ENCODE data around the gene DHX57.
"Not testable (repeated sequence)": the region's sequence is repeated elsewhere in the genome, so short reads cannot be mapped to it uniquely, and the experiment has no call there.

DHX57 gene

GRCh38 chr2:38776531-38776930, 99.2 kb downstream of the DHX57 start:
- no peak overlapping the region for H3K4me3 ChIP-seq
- H3K4me1 ChIP-seq = peaks cover 3% of the 10 kb centered on the region; the same call in 1 of the 2 replicates
- no peaks in the 10 kb centered on the region for H3K27me3 ChIP-seq (ENCODE audit: low read depth)
- no peaks in the 10 kb centered on the region for H3K9me3 ChIP-seq
- peaks cover 5% of the 10 kb centered on the region; the same call in 1 of the 2 replicates for H3K36me3 ChIP-seq (replicated peaks)
- no peak for DNase-seq (ENCODE audit: low spot score in 2 of 2)
- in situ Hi-C loops (cut with MboI; ENCODE audit: low sequenced_read_pairs) = no loop called here

GRCh38 chr2:38775921-38776225, 99.9 kb downstream of the DHX57 start:
- Histone ChIP-seq H3K9me3 (no peaks in the 10 kb centered on the region), H3K4me3 (no peak overlapping the region), H3K36me3 (replicated peaks) (0 out of 2 replicates have a peak, but pooled peaks cover 2% of the 10 kb centered on the region), H3K4me1 (peaks cover 3% of the 10 kb centered on the region; the same call in 1 of the 2 replicates), H3K27me3 (ENCODE audit: low read depth) (no peaks in the 10 kb centered on the region)
- in situ Hi-C loops (cut with MboI; ENCODE audit: low sequenced_read_pairs) = no loop called here
- DNase-seq (ENCODE audit: low spot score in 2 of 2) = no peak

GRCh38 chr2:38775097-38775920, 100.4 kb downstream of the DHX57 start:
- 0 out of 2 replicates have a peak, but pooled peaks cover 2% of the 10 kb centered on the region for H3K36me3 ChIP-seq (replicated peaks)
- no peak overlapping the region for H3K4me3 ChIP-seq
- in situ Hi-C loops (cut with MboI; ENCODE audit: low sequenced_read_pairs) = no loop called here
- H3K4me1 ChIP-seq = peaks cover 3% of the 10 kb centered on the region; the same call in 1 of the 2 replicates
- no peak for DNase-seq (ENCODE audit: low spot score in 2 of 2)
- H3K27me3 ChIP-seq (ENCODE audit: low read depth) = no peaks in the 10 kb centered on the region
- no peaks in the 10 kb centered on the region for H3K9me3 ChIP-seq

- no peaks in the 10 kb centered on the region for H3K27me3 ChIP-seq (ENCODE audit: low read depth)
- no peak overlapping the region for H3K4me3 ChIP-seq
- H3K4me1 ChIP-seq = no peaks in the 10 kb centered on the region
- no peaks in the 10 kb centered on the region for H3K36me3 ChIP-seq (replicated peaks)
- in situ Hi-C loops (cut with MboI; ENCODE audit: low sequenced_read_pairs) = no loop called here
- no peaks in the 10 kb centered on the region for H3K9me3 ChIP-seq
- DNase-seq (ENCODE audit: low spot score in 2 of 2) = no peak
These were observed 104.1 kb downstream of the DHX57 start for GRCh38 chr2:38771632-38772031.

GRCh38 chr2:38765551-38765950, 110.2 kb downstream of the DHX57 start:
- Histone ChIP-seq H3K36me3 (replicated peaks) (no peaks in the 10 kb centered on the region), H3K9me3 (no peaks in the 10 kb centered on the region), H3K27me3 (ENCODE audit: low read depth) (no peaks in the 10 kb centered on the region), H3K4me3 (no peak overlapping the region), H3K4me1 (no peaks in the 10 kb centered on the region)
- in situ Hi-C loops (cut with MboI; ENCODE audit: low sequenced_read_pairs) = no loop called here
- DNase-seq (ENCODE audit: low spot score in 2 of 2) = no peak

- H3K36me3 ChIP-seq (replicated peaks) = no peaks in the 10 kb centered on the region
- H3K4me1 ChIP-seq = no peaks in the 10 kb centered on the region
- no peak overlapping the region for H3K4me3 ChIP-seq
- in situ Hi-C loops (cut with MboI; ENCODE audit: low sequenced_read_pairs) = no loop called here
- H3K27me3 ChIP-seq (ENCODE audit: low read depth) = no peaks in the 10 kb centered on the region
- H3K9me3 ChIP-seq = no peaks in the 10 kb centered on the region
- no peak for DNase-seq (ENCODE audit: low spot score in 2 of 2)
These were observed 110.6 kb downstream of the DHX57 start for GRCh38 chr2:38765149-38765548.

- H3K4me1 ChIP-seq = no peaks in the 10 kb centered on the region
- in situ Hi-C loops (cut with MboI; ENCODE audit: low sequenced_read_pairs) = no loop called here
- H3K27me3 ChIP-seq (ENCODE audit: low read depth) = no peaks in the 10 kb centered on the region
- H3K36me3 ChIP-seq (replicated peaks) = no peaks in the 10 kb centered on the region
- DNase-seq (ENCODE audit: low spot score in 2 of 2) = no peak
- H3K9me3 ChIP-seq = no peaks in the 10 kb centered on the region
- H3K4me3 ChIP-seq = no peak overlapping the region
These were observed 112.0 kb downstream of the DHX57 start for GRCh38 chr2:38763728-38764127.

- Histone ChIP-seq H3K27me3 (ENCODE audit: low read depth) (no peaks in the 10 kb centered on the region), H3K36me3 (replicated peaks) (no peaks in the 10 kb centered on the region), H3K9me3 (no peaks in the 10 kb centered on the region), H3K4me3 (no peak overlapping the region), H3K4me1 (no peaks in the 10 kb centered on the region)
- DNase-seq (ENCODE audit: low spot score in 2 of 2) = no peak
- in situ Hi-C loops (cut with MboI; ENCODE audit: low sequenced_read_pairs) = no loop called here
These were observed 112.5 kb downstream of the DHX57 start for GRCh38 chr2:38763228-38763627.

- H3K4me3 ChIP-seq; H3K27me3 ChIP-seq (ENCODE audit: low read depth); H3K9me3 ChIP-seq; DNase-seq (ENCODE audit: low spot score in 2 of 2); H3K36me3 ChIP-seq (replicated peaks); in situ Hi-C loops (cut with MboI; ENCODE audit: low sequenced_read_pairs): not testable (repeated sequence)
- H3K4me1 ChIP-seq = peaks cover 13% of the 10 kb centered on the region
These were observed 119.8 kb downstream of the DHX57 start for GRCh38 chr2:38755891-38756290.

- Histone ChIP-seq H3K27me3 (ENCODE audit: low read depth) (no peaks in the 10 kb centered on the region), H3K36me3 (replicated peaks) (peaks cover 11% of the 10 kb centered on the region), H3K4me1 (peaks cover 13% of the 10 kb centered on the region), H3K4me3 (no peak overlapping the region), H3K9me3 (no peaks in the 10 kb centered on the region)
- no peak for DNase-seq (ENCODE audit: low spot score in 2 of 2)
- in situ Hi-C loops (cut with MboI; ENCODE audit: low sequenced_read_pairs) = no loop called here
These were observed 121.2 kb downstream of the DHX57 start for GRCh38 chr2:38754506-38754905.

- in situ Hi-C loops (cut with MboI; ENCODE audit: low sequenced_read_pairs) = no loop called here
These were observed 121.7 kb downstream of the DHX57 start for GRCh38 chr2:38754049-38754448.

GRCh38 chr2:38751596-38752410, 123.9 kb downstream of the DHX57 start:
- Histone ChIP-seq H3K9me3 (no peaks in the 10 kb centered on the region), H3K36me3 (replicated peaks) (peaks cover 38% of the 10 kb centered on the region), H3K4me3 (peak overlapping the region; percentile 98), H3K27me3 (ENCODE audit: low read depth) (no peaks in the 10 kb centered on the region), H3K4me1 (peaks cover 26% of the 10 kb centered on the region)
- in situ Hi-C loops (cut with MboI; ENCODE audit: low sequenced_read_pairs) = no loop called here
- DNase-seq (ENCODE audit: low spot score in 2 of 2) = peak; percentile 58 to 62

More at GRCh38 chr2:38754049-38754448, 121.7 kb downstream of the DHX57 start:
- H3K27me3 ChIP-seq (ENCODE audit: low read depth) = no peaks in the 10 kb centered on the region
- peaks cover 16% of the 10 kb centered on the region for H3K4me1 ChIP-seq
- no peak overlapping the region for H3K4me3 ChIP-seq
- H3K36me3 ChIP-seq (replicated peaks) = peaks cover 16% of the 10 kb centered on the region
- no peaks in the 10 kb centered on the region for H3K9me3 ChIP-seq
- no peak for DNase-seq (ENCODE audit: low spot score in 2 of 2)

GRCh38 chr2:38750891-38751595, 124.7 kb downstream of the DHX57 start, which contains the start of gene SRSF7:
TSS of gene SRSF7 (minus strand) at chr2:38751361. CDS start at chr2:38751256, 105 bp downstream.
- in situ Hi-C loops (cut with MboI; ENCODE audit: low sequenced_read_pairs) = no loop called here
- Histone ChIP-seq H3K4me1 (peaks cover 26% of the 10 kb centered on the region), H3K4me3 (peak within 1 kb of the TSS; percentile 98), H3K9me3 (no peaks in the 10 kb centered on the region), H3K27me3 (ENCODE audit: low read depth) (no peaks in the 10 kb centered on the region), H3K36me3 (replicated peaks) (peaks cover 46% of the 10 kb centered on the region)
- DNase-seq (ENCODE audit: low spot score in 2 of 2) = peak; percentile 98
